Activated naive CD4-positive, alpha-beta T cell treated with anti-CD3 and anti-CD28 coated beads for 36 hours (primary cell): Measurements from ENCODE around the gene BTLA. TPM values are rescaled to one million over a fixed set of nuclear protein-coding genes. Genes with fewer than 3 reads are reported as not detected.
"Not testable (repeated sequence)": the region's sequence is repeated elsewhere in the genome, so short reads cannot be mapped to it uniquely, and the experiment has no call there.

ENCODE experiments used
- CTCF ChIA-PET: fragments of 350-600 bp; sonication (Branson Sonifier 250); formaldehyde crosslinking; loops from one replicate; lab custom pipeline; 2021; ENCODE audit warnings: antibody characterized with exemption; lab: Charles Lee
- DNase-seq: peaks from one replicate; pipeline ENCODE4 v3.0.0-alpha.2; 2020
- H3K27ac Mint-ChIP-seq: one replicate; pipeline ENCODE4 v1.8.0; 2021; ENCODE audit warnings: mild to moderate bottlenecking, mixed read lengths
- H3K27me3 Mint-ChIP-seq: one replicate; pipeline ENCODE4 v1.8.0; 2021; ENCODE audit warnings: low read depth, mixed read lengths
- H3K36me3 Mint-ChIP-seq: one replicate; pipeline ENCODE4 v1.8.0; 2021; ENCODE audit warnings: low read depth, mixed read lengths
- H3K4me1 Mint-ChIP-seq: one replicate; pipeline ENCODE4 v1.8.0; 2021; ENCODE audit warnings: low read depth, mixed read lengths
- H3K4me3 Mint-ChIP-seq: one replicate; pipeline ENCODE4 v1.8.0; 2021; ENCODE audit warnings: mild to moderate bottlenecking, moderate library complexity, mixed read lengths
- H3K9me3 Mint-ChIP-seq: one replicate; pipeline ENCODE4 v1.8.0; 2021; ENCODE audit warnings: mixed read lengths
- intact Hi-C: fragments of 100-400 bp; cut with micrococcal nuclease; formaldehyde crosslinking; loops from one replicate; pipeline ENCODE4 v1.15.1; 2023
- total RNA-seq, 2 experiments: library from RNA; stranded (reverse); gene quantifications; one replicate each; pipeline ENCODE4 v1.2.3, GENCODE V29; 2021

Gene BTLA
- total RNA-seq, 2 experiments from 2014 or later = 70.6 to 73.4 TPM

DNA sequence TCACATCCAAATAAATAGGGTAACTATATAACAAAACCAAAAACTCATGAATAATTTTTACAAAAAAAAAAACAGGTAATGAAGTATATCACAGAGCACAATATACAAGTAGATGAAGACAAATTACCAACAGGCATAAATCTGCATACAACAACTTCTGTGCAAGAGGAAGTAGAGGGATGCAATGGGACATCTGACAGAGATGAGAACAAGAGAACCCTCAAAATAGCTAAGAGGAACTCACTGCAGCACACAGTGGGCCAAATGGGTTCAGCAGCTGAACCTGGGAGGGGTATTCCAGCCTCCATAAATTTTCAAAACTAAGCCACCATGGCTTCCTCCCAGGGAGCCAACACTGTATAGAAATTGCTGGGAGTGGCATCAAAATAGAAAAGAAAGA lies 9.6 kb upstream of the BTLA start:
- no peak for DNase-seq
- H3K27ac Mint-ChIP-seq = no peak overlapping the region
- intact Hi-C loops = no loop called here
- peaks cover 1% of the 10 kb centered on the region for H3K36me3 Mint-ChIP-seq
- no peaks in the 10 kb centered on the region for H3K27me3 Mint-ChIP-seq
- peaks cover 41% of the 10 kb centered on the region for H3K4me1 Mint-ChIP-seq
- no peak overlapping the region for H3K4me3 Mint-ChIP-seq
- peaks cover 5% of the 10 kb centered on the region for H3K9me3 Mint-ChIP-seq
- CTCF ChIA-PET = interaction anchor here (0.6 to 1.7 kb wide), 4 partner anchors 8 to 837 kb away, joined by 3 to 5 read pairs (median 4); no protein-coding TSS in a partner anchor

DNA sequence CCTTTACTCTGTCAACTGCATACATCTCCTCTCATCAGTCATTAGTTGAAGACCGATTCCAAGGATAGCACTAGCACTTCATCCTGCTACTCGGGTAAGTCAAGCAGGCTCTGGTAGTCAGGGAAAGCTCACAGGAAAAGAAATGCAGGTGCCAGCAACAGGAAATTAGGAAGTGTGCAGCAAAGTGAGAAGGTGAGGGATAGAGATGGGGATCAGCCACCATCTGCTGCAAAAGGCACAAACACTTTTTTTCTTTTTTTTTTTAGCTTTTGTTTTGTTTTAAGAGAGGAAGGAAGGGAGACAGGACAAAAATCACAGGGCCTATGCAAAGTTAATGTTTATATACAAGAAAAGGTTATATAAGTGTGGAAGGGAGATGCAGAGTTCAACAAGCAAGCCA lies 9.0 kb upstream of the BTLA start:
- no peak for DNase-seq
- CTCF ChIA-PET = interaction anchor here (1.1 to 1.7 kb wide), 4 partner anchors 9 to 371 kb away, joined by 3 to 4 read pairs (median 3); partner anchors contain the start of gene BTLA
- Mint-ChIP-seq H3K9me3 (peaks cover 5% of the 10 kb centered on the region), H3K36me3 (peaks cover 1% of the 10 kb centered on the region), H3K4me3 (no peak overlapping the region), H3K27me3 (no peaks in the 10 kb centered on the region), H3K27ac (no peak overlapping the region), H3K4me1 (peaks cover 47% of the 10 kb centered on the region)
- intact Hi-C loops = no loop called here

- CTCF ChIA-PET = interaction anchor here (0.6 to 1.2 kb wide), 3 partner anchors 50 to 172 kb away, joined by 3 read pairs; no protein-coding TSS in a partner anchor
- intact Hi-C loops = loop anchor here (1.0 kb wide), 1 partner anchor 8 kb away; no protein-coding TSS in a partner anchor
Observed at GRCh38 chr3:112505907-112506306, 6.6 kb upstream of the BTLA start.

GRCh38 chr3:112504123-112504522 lies 4.9 kb upstream of the BTLA start:
- intact Hi-C loops = no loop called here
- no peaks in the 10 kb centered on the region for H3K9me3 Mint-ChIP-seq
- no peaks in the 10 kb centered on the region for H3K27me3 Mint-ChIP-seq
- H3K27ac Mint-ChIP-seq = no peak overlapping the region
- DNase-seq = no peak
- CTCF ChIA-PET = interaction anchor here (1.2 to 1.9 kb wide), 4 partner anchors 12 to 171 kb away, joined by 3 to 6 read pairs (median 4); partner anchors contain the start of gene CD200
- no peak overlapping the region for H3K4me3 Mint-ChIP-seq
- H3K36me3 Mint-ChIP-seq = peaks cover under 1% of the 10 kb centered on the region
- H3K4me1 Mint-ChIP-seq = peaks cover 70% of the 10 kb centered on the region

More at GRCh38 chr3:112505907-112506306, 6.6 kb upstream of the BTLA start:
- H3K27ac Mint-ChIP-seq = no peak overlapping the region
- no peak overlapping the region for H3K4me3 Mint-ChIP-seq
- peaks cover 63% of the 10 kb centered on the region for H3K4me1 Mint-ChIP-seq
- H3K36me3 Mint-ChIP-seq = no peaks in the 10 kb centered on the region
- H3K27me3 Mint-ChIP-seq = no peaks in the 10 kb centered on the region
- H3K9me3 Mint-ChIP-seq = no peaks in the 10 kb centered on the region
- no peak for DNase-seq

- intact Hi-C loops = no loop called here
- H3K27me3 Mint-ChIP-seq = no peaks in the 10 kb centered on the region
- CTCF ChIA-PET = interaction anchor here (0.6 to 1.9 kb wide), 4 partner anchors 11 to 173 kb away, joined by 3 to 5 read pairs (median 3); partner anchors contain the start of gene CD200
- H3K4me3 Mint-ChIP-seq = no peak overlapping the region
- DNase-seq = no peak
- peaks cover 63% of the 10 kb centered on the region for H3K4me1 Mint-ChIP-seq
- H3K9me3 Mint-ChIP-seq = no peaks in the 10 kb centered on the region
- no peak overlapping the region for H3K27ac Mint-ChIP-seq
- H3K36me3 Mint-ChIP-seq = peaks cover 6% of the 10 kb centered on the region
Observed at GRCh38 chr3:112503304-112503972, 4.2 kb upstream of the BTLA start.

- intact Hi-C loops = no loop called here
- H3K4me3 Mint-ChIP-seq = peak overlapping the region; percentile 2
- no peak for DNase-seq
- H3K27ac Mint-ChIP-seq = peak overlapping the region; percentile 100
- H3K36me3 Mint-ChIP-seq = peaks cover 31% of the 10 kb centered on the region
- no peaks in the 10 kb centered on the region for H3K9me3 Mint-ChIP-seq
- H3K4me1 Mint-ChIP-seq = peaks cover 47% of the 10 kb centered on the region
- H3K27me3 Mint-ChIP-seq = no peaks in the 10 kb centered on the region
- CTCF ChIA-PET = interaction anchor here (0.6 to 1.4 kb wide), 7 partner anchors 10 to 455 kb away, joined by 3 to 7 read pairs (median 4); partner anchors contain the start of gene CD200
Observed at GRCh38 chr3:112500621-112501020, 1.3 kb upstream of the BTLA start.

GRCh38 chr3:112497897-112498548 lies 1.2 kb downstream of the BTLA start:
- peak; percentile 45 for DNase-seq
- H3K27me3 Mint-ChIP-seq = no peaks in the 10 kb centered on the region
- intact Hi-C loops = loop anchor here (2.0 to 5.0 kb wide), 4 partner anchors 426 to 1249 kb away; partner anchors contain the start of genes ATP6V1A and NAA50

GRCh38 chr3:112496366-112497067 lies 2.8 kb downstream of the BTLA start:
- peak overlapping the region; percentile 100 for H3K4me3 Mint-ChIP-seq
- DNase-seq = no peak
- intact Hi-C loops = loop anchor here (5.0 kb wide), 3 partner anchors 424 to 1251 kb away; partner anchors contain the start of genes ATP6V1A and NAA50
- peaks cover 56% of the 10 kb centered on the region for H3K4me1 Mint-ChIP-seq
- peak overlapping the region; percentile 100 for H3K27ac Mint-ChIP-seq
- peaks cover 6% of the 10 kb centered on the region for H3K9me3 Mint-ChIP-seq
- no peaks in the 10 kb centered on the region for H3K27me3 Mint-ChIP-seq
- H3K36me3 Mint-ChIP-seq = peaks cover 67% of the 10 kb centered on the region
- CTCF ChIA-PET = interaction anchor here (0.6 to 4.6 kb wide), 4 partner anchors 11 to 359 kb away, joined by 3 to 33 read pairs (median 6); partner anchors contain the start of genes CD200 and SLC9C1

More at GRCh38 chr3:112497897-112498548, 1.2 kb downstream of the BTLA start:
- CTCF ChIA-PET = interaction anchor here (0.6 to 4.6 kb wide), 10 partner anchors 10 to 211 kb away, joined by 3 to 33 read pairs (median 4); partner anchors contain the start of genes CD200 and SLC9C1
- peaks cover 51% of the 10 kb centered on the region for H3K4me1 Mint-ChIP-seq
- H3K36me3 Mint-ChIP-seq = peaks cover 57% of the 10 kb centered on the region
- H3K9me3 Mint-ChIP-seq = peaks cover 6% of the 10 kb centered on the region
- H3K4me3 Mint-ChIP-seq = peak overlapping the region; percentile 100
- peak overlapping the region; percentile 100 for H3K27ac Mint-ChIP-seq

- CTCF ChIA-PET, DNase-seq, H3K27me3 Mint-ChIP-seq, H3K9me3 Mint-ChIP-seq: not testable (repeated sequence)
- peak overlapping the region; percentile 100 for H3K4me3 Mint-ChIP-seq
- intact Hi-C loops = loop anchor here (5.0 kb wide), 1 partner anchor 947 kb away; no protein-coding TSS in a partner anchor
- H3K4me1 Mint-ChIP-seq = peaks cover 61% of the 10 kb centered on the region
- H3K36me3 Mint-ChIP-seq = peaks cover 77% of the 10 kb centered on the region
- H3K27ac Mint-ChIP-seq = peak overlapping the region; percentile 100
Observed at GRCh38 chr3:112494448-112494767, 4.9 kb downstream of the BTLA start.

DNA sequence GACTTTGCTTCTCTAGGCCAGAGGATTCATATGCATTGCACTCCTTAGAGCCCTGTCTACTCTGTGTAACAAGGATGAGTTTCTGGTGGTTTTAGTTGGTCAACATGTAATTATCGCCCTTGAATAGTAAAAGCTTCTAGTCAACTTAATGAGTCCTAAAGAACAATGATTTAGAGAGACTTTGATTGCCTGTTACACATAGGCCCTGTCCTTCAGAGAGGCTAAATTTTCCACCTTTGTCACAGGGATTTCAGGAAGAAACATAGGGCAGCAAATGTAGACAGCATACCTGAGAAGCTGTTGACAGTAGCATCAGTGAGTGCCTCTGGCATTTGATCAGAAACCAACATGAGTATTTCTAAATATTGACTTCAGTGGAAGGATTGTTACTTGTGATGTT lies 7.1 kb downstream of the BTLA start:
- peaks cover 81% of the 10 kb centered on the region for H3K4me1 Mint-ChIP-seq
- no peaks in the 10 kb centered on the region for H3K27me3 Mint-ChIP-seq
- peak overlapping the region; percentile 100 for H3K27ac Mint-ChIP-seq
- CTCF ChIA-PET = interaction anchor here (0.6 to 1.8 kb wide), 6 partner anchors 9 to 365 kb away, joined by 3 to 7 read pairs (median 3); partner anchors contain the start of gene SLC9C1
- H3K36me3 Mint-ChIP-seq = peaks cover 78% of the 10 kb centered on the region
- peaks cover 6% of the 10 kb centered on the region for H3K9me3 Mint-ChIP-seq
- peak overlapping the region; percentile 100 for H3K4me3 Mint-ChIP-seq
- intact Hi-C loops = loop anchor here (5.0 kb wide), 1 partner anchor 945 kb away; no protein-coding TSS in a partner anchor
- DNase-seq = no peak

GRCh38 chr3:112491373-112491772 lies 7.9 kb downstream of the BTLA start:
- intact Hi-C loops = loop anchor here (1.0 to 5.0 kb wide), 7 partner anchors 8 to 944 kb away; partner anchors contain the start of genes BTLA and SLC35A5
- Mint-ChIP-seq H3K4me1 (peaks cover 85% of the 10 kb centered on the region), H3K27ac (peak overlapping the region; percentile 100), H3K9me3 (peaks cover 6% of the 10 kb centered on the region), H3K36me3 (peaks cover 77% of the 10 kb centered on the region), H3K4me3 (peak overlapping the region; percentile 100), H3K27me3 (no peaks in the 10 kb centered on the region)
- CTCF ChIA-PET = interaction anchor here (0.6 to 2.0 kb wide), 8 partner anchors 8 to 366 kb away, joined by 3 to 7 read pairs (median 4); partner anchors contain the start of gene SLC9C1
- no peak for DNase-seq
